HepG2 (cell line): ENCODE data around the gene EFEMP2. TPM values are rescaled to one million over a fixed set of nuclear protein-coding genes. Genes with fewer than 3 reads are reported as not detected.

Experiments used
- ATAC-seq: fragments of 200-7000 bp; cut with Tn5 transposase; 3 replicates; pipeline ENCODE4 v1.9.1; 2020; ENCODE audit warnings: mild to moderate bottlenecking, moderate library complexity
- BruUV-seq: library from RNA; stranded (reverse); fragments of 400-500 nt; replicated peaks from 2 replicates; lab custom pipeline; 2021; lab: Mats Ljungman, UMichigan
- CTCF ChIA-PET: fragments of 300-600 bp; formaldehyde crosslinking; extraction: SDS; loops from one replicate; lab custom pipeline; 2021; ENCODE audit warnings: low total read pairs, inconsistent platforms, low intra/inter-chr PET ratio; lab: Yijun Ruan, JAX
- POLR2A ChIA-PET: fragments of 350-600 bp; sonication (Branson Sonifier 250); formaldehyde crosslinking; loops from one replicate; lab custom pipeline; 2020; ENCODE audit warnings: antibody characterized with exemption, inconsistent platforms; lab: Yijun Ruan, JAX
- DNase-seq: peaks from one replicate; pipeline ENCODE4 v3.0.0-alpha.2; 2015; ENCODE audit warnings: low spot score
- FAIRE-seq: peaks from 3 replicates; lab custom pipeline; 2011; peaks lifted over from hg19 to GRCh38; lab: Jason Lieb, UNC
- H2AFZ ChIP-seq: one replicate; pipeline ENCODE4 v1.6.1; 2011; ENCODE audit warnings: low read length, inconsistent platforms
- H3K27ac ChIP-seq: fragments of 300-600 bp; 3 replicates; pipeline ENCODE4 v1.8.0; 2011; ENCODE audit warnings: mixed run types, mild to moderate bottlenecking, mixed read lengths, low read length, inconsistent platforms; ENCODE audit not compliant: insufficient read depth; ENCODE audit errors: extremely low read length
- H3K27me3 ChIP-seq, 2 experiments: fragments of 200-600 bp in 1 of 2; 2 replicates in 1 of 2; 3 replicates in 1 of 2; pipeline versions ENCODE4 v1.6.0 to v1.8.0; 2011; ENCODE audit warnings: low read length in 2 of 2, mild to moderate bottlenecking in 2 of 2, moderate library complexity in 2 of 2, inconsistent platforms in 1 of 2; ENCODE audit not compliant: insufficient read depth in 2 of 2, control insufficient read depth in 1 of 2
- H3K36me3 ChIP-seq, 2 experiments: fragments of 200-600 bp in 1 of 2; replicated peaks in 1 of 2; 2 replicates in 1 of 2; 3 replicates in 1 of 2; pipeline versions ENCODE4 v1.5.1 to v1.8.0; 2011; ENCODE audit warnings: low read length in 2 of 2, inconsistent platforms in 1 of 2; ENCODE audit not compliant: insufficient read depth in 2 of 2, control insufficient read depth in 1 of 2
- H3K4me1 ChIP-seq: 2 replicates; pipeline ENCODE4 v1.5.1; 2012; ENCODE audit warnings: low read length, inconsistent platforms; ENCODE audit not compliant: insufficient read depth
- H3K4me2 ChIP-seq: 2 replicates; pipeline ENCODE4 v1.6.0; 2011; ENCODE audit warnings: low read depth, low read length, inconsistent platforms
- H3K4me3 ChIP-seq, 3 experiments: fragments of 200-600 bp in 1 of 3; sonication (generic), shearing (Covaris generic) in 1 of 3; replicated peaks in 1 of 3; 2 replicates each; pipeline ENCODE4 v1.5.1; 2011 to 2016; ENCODE audit warnings: low read length in 3 of 3, inconsistent platforms in 2 of 3, low read depth in 2 of 3, mild to moderate bottlenecking in 2 of 3, control low read depth in 1 of 3, mixed read lengths in 1 of 3; ENCODE audit not compliant: insufficient read depth in 1 of 3
- H3K79me2 ChIP-seq: one replicate; pipeline ENCODE4 v1.6.1; 2011; ENCODE audit warnings: low read length, inconsistent platforms; ENCODE audit not compliant: insufficient read depth
- H3K9ac ChIP-seq: 2 replicates; pipeline ENCODE4 v1.6.0; 2011; ENCODE audit warnings: mild to moderate bottlenecking, low read depth, low read length, inconsistent platforms; ENCODE audit not compliant: insufficient read depth
- H3K9me3 ChIP-seq: 2 replicates; pipeline ENCODE4 v1.5.1; 2012; ENCODE audit warnings: mild to moderate bottlenecking, low read length
- H4K20me1 ChIP-seq: 2 replicates; pipeline ENCODE4 v1.6.0; 2011; ENCODE audit warnings: inconsistent platforms, mild to moderate bottlenecking, low read length, moderate library complexity; ENCODE audit not compliant: insufficient read depth
- ATF4 ChIP-seq, 2 experiments: fragments of 450-650 bp in 1 of 2; sonication (generic) in 1 of 2; formaldehyde crosslinking; IDR thresholded peaks; 2 replicates each; pipeline versions ENCODE4 v1.5.0 to v1.8.0; 2020 to 2022; ENCODE audit warnings: mild to moderate bottlenecking in 1 of 2, missing genetic modification reagents in 1 of 2
- MAF1 ChIP-seq: sonication (generic); formaldehyde crosslinking; IDR thresholded peaks from 2 replicates; pipeline ENCODE4 v1.5.0; 2020; ENCODE audit warnings: missing genetic modification reagents, borderline replicate concordance
- POLR2G ChIP-seq: fragments of 200-400 bp; formaldehyde crosslinking; IDR thresholded peaks from 2 replicates; pipeline ENCODE4 v1.6.1; 2018; ENCODE audit warnings: mild to moderate bottlenecking, low read depth, low read length, moderate library complexity
- SP2 ChIP-seq: sonication (generic); formaldehyde crosslinking; IDR thresholded peaks from 2 replicates; pipeline ENCODE4 v1.5.1; 2020; ENCODE audit warnings: mild to moderate bottlenecking, missing genetic modification reagents
- THAP8 ChIP-seq: sonication (generic); formaldehyde crosslinking; IDR thresholded peaks from 2 replicates; pipeline ENCODE4 v1.5.1; 2020; ENCODE audit warnings: missing genetic modification reagents, mild to moderate bottlenecking, borderline replicate concordance
- ZBTB26 ChIP-seq: IDR thresholded peaks from 2 replicates; pipeline ENCODE4 v1.6.1; 2016; ENCODE audit warnings: missing compliant biosample characterization, missing genetic modification reagents, borderline replicate concordance
- ZNF430 ChIP-seq: sonication (generic); formaldehyde crosslinking; IDR thresholded peaks from 2 replicates; pipeline ENCODE4 v1.9.0; 2021; ENCODE audit warnings: mild to moderate bottlenecking, missing genetic modification reagents
- ZNF550 ChIP-seq: sonication (generic); formaldehyde crosslinking; IDR thresholded peaks from 2 replicates; pipeline ENCODE4 v1.4.0; 2020; ENCODE audit warnings: mild to moderate bottlenecking, missing genetic modification reagents, borderline replicate concordance
- ZNF572 ChIP-seq: sonication (generic); formaldehyde crosslinking; IDR thresholded peaks from 2 replicates; pipeline ENCODE4 v1.5.1; 2020; ENCODE audit warnings: mild to moderate bottlenecking, missing genetic modification reagents
- ZNF607 ChIP-seq: sonication (generic); formaldehyde crosslinking; IDR thresholded peaks from 2 replicates; pipeline ENCODE4 v1.5.1; 2020; ENCODE audit warnings: missing genetic modification reagents, mild to moderate bottlenecking, borderline replicate concordance
- ZNF646 ChIP-seq: sonication (generic); formaldehyde crosslinking; IDR thresholded peaks from 2 replicates; pipeline ENCODE4 v1.9.0; 2021; ENCODE audit warnings: mild to moderate bottlenecking, missing genetic modification reagents
- ZNF709 ChIP-seq: sonication (generic); formaldehyde crosslinking; IDR thresholded peaks from 2 replicates; pipeline ENCODE4 v1.5.0; 2020; ENCODE audit warnings: mild to moderate bottlenecking, missing genetic modification reagents
- ZNF850 ChIP-seq: sonication (generic); formaldehyde crosslinking; conservative IDR thresholded peaks from 2 replicates; pipeline ENCODE4 v1.9.0; 2021; ENCODE audit warnings: mild to moderate bottlenecking, missing genetic modification reagents
- WGBS: methylation state at CpG from one replicate; pipeline ENCODE4 v1.1.6; 2017; ENCODE audit warnings: low lambda C conversion rate; 5-methylcytosine and 5-hydroxymethylcytosine counted together
- in situ Hi-C: cut with HindIII; loops from 2 replicates; pipeline ENCODE4 v1.10.0; 2017; ENCODE audit warnings: low pct_unique_long_range_greater_than_20kb; ENCODE audit not compliant: extremely low pct_ligation_motif_present
- intact Hi-C: fragments of 100-400 bp; cut with micrococcal nuclease; formaldehyde crosslinking; loops from one replicate; pipeline ENCODE4 v1.10.0; 2022; ENCODE audit not compliant: unreplicated experiment
- polyA plus RNA-seq, 8 experiments: library from polyadenylated mRNA; depleted of rRNA in 3 of 8; stranded (reverse) in 7 of 8; unstranded in 1 of 8; fragments of >200 nt; fragmentation: Illumina TruSeq in 4 of 8; extraction: Trizol in 4 of 8; gene quantifications; 2 replicates each; pipeline versions ENCODE4 v1.2.1 to v1.2.3, GENCODE V29; 2011 to 2016; ENCODE audit warnings: low read depth in 4 of 8, missing spikeins in 1 of 8, mixed read lengths in 1 of 8; ENCODE audit not compliant: insufficient read depth in 1 of 8
- total RNA-seq, 5 experiments: library from RNA; depleted of rRNA; stranded (reverse); fragments of >200 nt; fragmentation: Illumina TruSeq; extraction: Trizol; gene quantifications; 2 replicates each; pipeline ENCODE4 v1.2.3, GENCODE V29; 2016; ENCODE audit warnings: low read depth in 1 of 5

The EFEMP2 gene
- total and polyA plus RNA-seq, 2 of the 13 experiments (the other 11 are each of a cell fraction or from before 2014, with no cell fraction given), result 7.4 to 29.7 TPM

- H3K4me1 ChIP-seq, result peaks cover 47% of the 10 kb centered on the region
- FAIRE-seq, result no peak
- H3K4me2 ChIP-seq, result peak overlapping the region; percentile 100
- no peak for DNase-seq
- peak overlapping the region; percentile 90 for H3K27ac ChIP-seq
- ChIA-PET POLR2A (interaction anchor here (0.6 to 5.4 kb wide), 30 partner anchors 10 to 1014 kb away, joined by 3 to 81 read pairs (median 4); partner anchors contain the start of genes AP5B1, BANF1, CCDC85B and EFEMP2), CTCF (interaction anchor here (0.9 to 1.9 kb wide), 4 partner anchors 25 to 149 kb away, joined by 3 to 7 read pairs (median 5); no protein-coding TSS in a partner anchor)
- no peaks in the 10 kb centered on the region for H3K9me3 ChIP-seq
- intact Hi-C loops, result loop anchor here (2.0 kb wide), 1 partner anchor 29 kb away; the partner anchor contains the start of gene FIBP
- peak overlapping the region; percentile 89 for H3K9ac ChIP-seq
- peaks cover 28% of the 10 kb centered on the region for H4K20me1 ChIP-seq
- peaks cover 32% of the 10 kb centered on the region for H3K79me2 ChIP-seq
- in situ Hi-C loops, result loop anchor here (10.0 kb wide), 1 partner anchor 305 kb away; the partner anchor contains the start of gene LTBP3
- peaks cover 19 to 44% of the 10 kb centered on the region in 2 experiments for H3K36me3 ChIP-seq
- ATAC-seq, result no peak
- H3K4me3 ChIP-seq, result peak overlapping the region; percentile 80 to 99 (median 89)
- no TSS peak for BruUV-seq
- 3% methylated on average over 16 of the region's 16 CpGs for WGBS
- H3K27me3 ChIP-seq, result no peaks in the 10 kb centered on the region; a peak in 1 of 5 replicates
- no peak overlapping the region for H2AFZ ChIP-seq
- TF ChIP-seq ZBTB26 (CRISPR knock-in tag) (no peak), ZNF430 (CRISPR knock-in tag) (0 out of 2 replicates have a peak, but pooled peaks have one; percentile 55), ZNF572 (CRISPR knock-in tag) (peak; percentile 97), THAP8 (CRISPR knock-in tag) (peak; percentile 64; the same call in 1 of the 2 replicates), ZNF646 (CRISPR knock-in tag) (peak; percentile 28; the same call in 1 of the 2 replicates), SP2 (CRISPR knock-in tag) (peak; percentile 12; the same call in 1 of the 2 replicates), ZNF550 (CRISPR knock-in tag) (0 out of 2 replicates have a peak, but pooled peaks have one; percentile 49), POLR2G (peak; percentile 13; the same call in 1 of the 2 replicates), ZNF709 (CRISPR knock-in tag) (0 out of 2 replicates have a peak, but pooled peaks have one; percentile 32), MAF1 (no peak), ZNF607 (peak; percentile 79; the same call in 1 of the 2 replicates), ZNF850 (no peak), ATF4 (CRISPR knock-in tag; IDR thresholded peaks at IDR 0.05) (no peak)
Measured at GRCh38 chr11:65859812-65860277, 12.8 kb downstream of the EFEMP2 start.
